IMR-90 (cell line): ENCODE measurements around the gene NKG7. TPM values are rescaled to one million over a fixed set of nuclear protein-coding genes. Genes with fewer than 3 reads are reported as not detected.

Experiments
- ATAC-seq: fragments of 200-7000 bp; cut with Tn5 transposase; 2 replicates; pipeline ENCODE4 v1.9.1; 2020; ENCODE audit warnings: low read depth, mild to moderate bottlenecking, moderate library complexity
- BruUV-seq: library from RNA; stranded (reverse); fragments of 400-500 nt; replicated peaks from 2 replicates; lab custom pipeline; 2021; lab: Mats Ljungman, UMichigan
- CTCF ChIA-PET: fragments of 300-600 bp; formaldehyde crosslinking; extraction: SDS; loops from one replicate; lab custom pipeline; 2021; ENCODE audit warnings: antibody characterized with exemption; lab: Yijun Ruan, JAX
- POLR2A ChIA-PET: fragments of 300-600 bp; sonication (Branson Sonifier 250); formaldehyde crosslinking; loops from one replicate; lab custom pipeline; 2022; ENCODE audit warnings: antibody characterized with exemption; ENCODE audit not compliant: unreplicated experiment; lab: Charles Lee
- DNase-seq: peaks from one replicate; pipeline ENCODE4 v3.0.0; 2013
- H2AFZ ChIP-seq: replicated peaks from 2 replicates; pipeline ENCODE3; 2013; ENCODE audit warnings: low read length, mild to moderate bottlenecking; ENCODE audit not compliant: poor library complexity
- H2AK5ac ChIP-seq: 2 replicates; pipeline ENCODE4 v1.6.1; 2013; ENCODE audit warnings: low read depth, low read length, inconsistent platforms
- H2AK9ac ChIP-seq: replicated peaks from 2 replicates; pipeline ENCODE3; 2013; ENCODE audit warnings: mild to moderate bottlenecking, low read depth, low read length, moderate library complexity; ENCODE audit not compliant: poor library complexity
- H2BK120ac ChIP-seq: 2 replicates; pipeline ENCODE4 v1.6.1; 2013; ENCODE audit warnings: low read depth, low read length, inconsistent platforms
- H2BK15ac ChIP-seq: 3 replicates; pipeline ENCODE4 v1.6.1; 2013; ENCODE audit warnings: low read depth, low read length, inconsistent platforms
- H2BK20ac ChIP-seq: 2 replicates; pipeline ENCODE4 v1.6.1; 2013; ENCODE audit warnings: low read depth, mild to moderate bottlenecking, inconsistent platforms, low read length, moderate library complexity
- H2BK5ac ChIP-seq: 2 replicates; pipeline ENCODE4 v1.6.1; 2013; ENCODE audit warnings: mild to moderate bottlenecking, low read depth, low read length, inconsistent platforms; ENCODE audit not compliant: poor library complexity, severe bottlenecking
- H3K14ac ChIP-seq: replicated peaks from 2 replicates; pipeline ENCODE4 v1.6.1; 2013; ENCODE audit warnings: low read depth, low read length, inconsistent platforms
- H3K18ac ChIP-seq: 2 replicates; pipeline ENCODE4 v1.6.1; 2013; ENCODE audit warnings: low read depth, low read length, control low read depth
- H3K23ac ChIP-seq: 2 replicates; pipeline ENCODE4 v1.6.1; 2013; ENCODE audit warnings: low read depth, low read length, inconsistent platforms
- H3K27ac ChIP-seq: 2 replicates; pipeline ENCODE4 v1.5.1; 2013; ENCODE audit warnings: mild to moderate bottlenecking, control low read depth, low read length; ENCODE audit not compliant: insufficient read depth
- H3K27me3 ChIP-seq: 2 replicates; pipeline ENCODE4 v1.6.1; 2013; ENCODE audit warnings: low read length; ENCODE audit not compliant: control insufficient read depth, insufficient read depth
- H3K36me3 ChIP-seq: 2 replicates; pipeline ENCODE4 v1.6.1; 2013; ENCODE audit warnings: low read length, mixed read lengths; ENCODE audit not compliant: control insufficient read depth, insufficient read depth
- H3K4ac ChIP-seq: 2 replicates; pipeline ENCODE4 v1.6.1; 2013; ENCODE audit warnings: low read depth, low read length, inconsistent platforms
- H3K4me1 ChIP-seq: 2 replicates; pipeline ENCODE4 v1.6.1; 2013; ENCODE audit warnings: low read length, mixed read lengths; ENCODE audit not compliant: control insufficient read depth, insufficient read depth
- H3K4me2 ChIP-seq: 2 replicates; pipeline ENCODE4 v1.6.1; 2013; ENCODE audit warnings: low read depth, mild to moderate bottlenecking, control low read depth, low read length, moderate library complexity
- H3K4me3 ChIP-seq: 2 replicates; pipeline ENCODE4 v1.5.1; 2013; ENCODE audit warnings: low read depth, mild to moderate bottlenecking, control low read depth, low read length, moderate library complexity; ENCODE audit not compliant: insufficient read depth
- H3K56ac ChIP-seq: 2 replicates; pipeline ENCODE4 v1.6.1; 2013; ENCODE audit warnings: low read length, inconsistent platforms; ENCODE audit not compliant: insufficient read depth; ENCODE audit errors: extremely low read depth
- H3K79me1 ChIP-seq, 2 experiments: 2 replicates each; pipeline ENCODE4 v1.6.1; 2013; ENCODE audit warnings: low read length in 2 of 2, inconsistent platforms in 1 of 2, low read depth in 1 of 2
- H3K9ac ChIP-seq: 2 replicates; pipeline ENCODE4 v1.6.1; 2013; ENCODE audit warnings: low read depth, low read length, control low read depth
- H3K9me1 ChIP-seq: 2 replicates; pipeline ENCODE4 v1.6.1; 2013; ENCODE audit warnings: low read length, inconsistent platforms; ENCODE audit not compliant: insufficient read depth
- H3K9me3 ChIP-seq: 2 replicates; pipeline ENCODE4 v1.6.1; 2013; ENCODE audit warnings: low read length; ENCODE audit not compliant: control insufficient read depth, insufficient read depth
- H4K20me1 ChIP-seq: 2 replicates; pipeline ENCODE4 v1.6.1; 2013; ENCODE audit warnings: low read length, inconsistent platforms; ENCODE audit not compliant: insufficient read depth
- H4K5ac ChIP-seq: 2 replicates; pipeline ENCODE4 v1.6.1; 2013; ENCODE audit warnings: mild to moderate bottlenecking, low read depth, low read length, control low read depth
- H4K8ac ChIP-seq, 2 experiments: 2 replicates each; pipeline ENCODE4 v1.6.1; 2013; ENCODE audit warnings: low read depth in 2 of 2, low read length in 2 of 2, control low read depth in 1 of 2, inconsistent platforms in 1 of 2
- H4K91ac ChIP-seq: 2 replicates; pipeline ENCODE4 v1.6.1; 2013; ENCODE audit warnings: low read depth, low read length, inconsistent platforms; ENCODE audit not compliant: insufficient read depth
- BHLHE40 ChIP-seq: fragments of 150-350 bp; IDR thresholded peaks from 2 replicates; pipeline ENCODE4 v1.6.1; 2016; ENCODE audit warnings: mild to moderate bottlenecking, low read depth, low read length
- CEBPB ChIP-seq: IDR thresholded peaks from 2 replicates; pipeline ENCODE4 v1.6.1; 2012; ENCODE audit warnings: low read depth, low read length, improper control_type of control experiment
- CHD1 ChIP-seq: IDR thresholded peaks from 2 replicates; pipeline ENCODE4 v1.6.1; 2012; ENCODE audit warnings: low read depth, low read length, improper control_type of control experiment
- NFE2L2 ChIP-seq: fragments of 150-350 bp; IDR thresholded peaks from 2 replicates; pipeline ENCODE4 v1.6.1; 2016; ENCODE audit warnings: low read depth, mild to moderate bottlenecking, low read length
- RCOR1 ChIP-seq: IDR thresholded peaks from 2 replicates; pipeline ENCODE4 v1.6.1; 2012; ENCODE audit warnings: mild to moderate bottlenecking, low read length, improper control_type of control experiment; ENCODE audit not compliant: insufficient replicate concordance
- SMC3 ChIP-seq: fragments of 150-350 bp; IDR thresholded peaks from 2 replicates; pipeline ENCODE4 v1.6.1; 2016; ENCODE audit warnings: low read depth, mild to moderate bottlenecking, antibody characterized with exemption, low read length, moderate library complexity
- WGBS, 2 experiments: methylation state at CpG; one replicate each; pipeline versions ENCODE4 v1.1.5 to v1.1.7; 2013; ENCODE audit warnings: missing lambda C conversion rate in 2 of 2; ENCODE audit not compliant: insufficient read length in 1 of 2; ENCODE audit errors: extremely low coverage in 2 of 2; 5-methylcytosine and 5-hydroxymethylcytosine counted together
- dilution Hi-C: fragments of 300-500 bp; cut with HindIII; formaldehyde crosslinking; loops from one replicate; pipeline ENCODE4 v1.14.3; 2018; ENCODE audit warnings: low sequenced_read_pairs; ENCODE audit not compliant: unreplicated experiment
- in situ Hi-C: fragments of 300-500 bp; cut with MboI; formaldehyde crosslinking; loops from 3 replicates; pipeline ENCODE4 v1.14.3; 2019; ENCODE audit warnings: low sequenced_read_pairs, inconsistent platforms, mixed read lengths
- intact Hi-C: fragments of 100-400 bp; cut with micrococcal nuclease; formaldehyde crosslinking; loops from 2 replicates; pipeline ENCODE4 v1.10.0; 2022
- polyA plus RNA-seq, 3 experiments: library from polyadenylated mRNA; depleted of rRNA; stranded (reverse); fragments of >200 nt; gene quantifications; 2 replicates each; pipeline ENCODE4 v1.2.3, GENCODE V29; 2012; ENCODE audit warnings: low replicate concordance in 1 of 3
- total RNA-seq: library from RNA; depleted of rRNA; stranded (reverse); fragments of >200 nt; gene quantifications from 2 replicates; pipeline ENCODE4 v1.2.3, GENCODE V29; 2012

NKG7 gene
- total and polyA plus RNA-seq, 2 of the 4 experiments (the other 2 are of a cell fraction) = not detected

DNA sequence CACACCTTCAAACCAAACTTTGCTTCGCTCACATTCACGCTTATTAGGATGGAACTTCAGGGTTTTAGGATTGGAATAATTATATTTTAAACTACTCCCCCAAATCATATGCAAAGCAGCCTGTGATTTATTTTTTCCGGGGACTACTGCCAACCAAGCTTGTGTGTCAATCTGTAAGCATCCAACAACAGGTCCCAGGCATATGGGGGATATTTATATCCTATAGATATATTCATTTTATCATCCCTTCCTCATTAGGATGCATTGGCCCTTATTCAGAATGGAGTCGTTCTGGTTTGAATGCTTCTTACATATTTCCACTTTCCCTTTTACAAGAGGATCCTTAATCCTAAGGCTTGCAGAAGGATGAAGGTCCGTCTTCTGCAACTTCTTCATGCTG is 26.8 kb upstream of the NKG7 start:
- Histone ChIP-seq H3K14ac (no peak overlapping the region), H3K4me3 (no peak overlapping the region), H4K8ac (no peak overlapping the region), H2AK5ac (no peak overlapping the region), H3K18ac (no peak overlapping the region), H3K4me1 (no peaks in the 10 kb centered on the region), H2AK9ac (no peak overlapping the region), H3K9ac (no peak overlapping the region), H2BK15ac (no peak overlapping the region), H3K9me3 (peaks cover 10% of the 10 kb centered on the region), H3K36me3 (no peaks in the 10 kb centered on the region), H4K91ac (no peak overlapping the region), H3K27me3 (no peaks in the 10 kb centered on the region), H2AFZ (no peak overlapping the region), H4K20me1 (no peaks in the 10 kb centered on the region), H4K5ac (no peak overlapping the region), H3K9me1 (no peaks in the 10 kb centered on the region; the same call in 1 of the 2 replicates), H3K27ac (no peak overlapping the region), H2BK20ac (no peak overlapping the region), H3K4me2 (no peak overlapping the region), H3K79me1 (0 out of 4 replicates have a peak, but pooled peaks cover 0 to 6% of the 10 kb centered on the region in 2 experiments), H2BK5ac (no peak overlapping the region), H3K23ac (no peak overlapping the region), H3K56ac (no peak overlapping the region), H2BK120ac (no peak overlapping the region), H3K4ac (no peak overlapping the region)
- BruUV-seq = no TSS peak
- WGBS, 2 experiments = no CpG with 5 or more reads among the region's 5 CpGs
- in situ Hi-C loops = no loop called here
- no peak for ATAC-seq
- ChIA-PET POLR2A (no interaction called here), CTCF (interaction anchor here (1.2 to 1.9 kb wide), 2 partner anchors 23 to 262 kb away, joined by 4 read pairs; no protein-coding TSS in a partner anchor)
- dilution Hi-C loops = no loop called here
- no peak for DNase-seq
- intact Hi-C loops = no loop called here
- TF ChIP-seq BHLHE40 (no peak), NFE2L2 (no peak), CEBPB (no peak), CHD1 (no peak), SMC3 (no peak), RCOR1 (no peak)
